Neural cell (in vitro differentiated cells): ENCODE data around the gene ISG20. TPM values are rescaled to one million over a fixed set of nuclear protein-coding genes. Genes with fewer than 3 reads are reported as not detected.
"Not testable (repeated sequence)": the region's sequence is repeated elsewhere in the genome, so short reads cannot be mapped to it uniquely, and the experiment has no call there.

ENCODE experiments used
- H2AFZ ChIP-seq: fragments of 200-600, 300-800 bp; sonication (generic), shearing (Covaris generic); 2 replicates; pipeline ENCODE4 v1.6.0; 2014; ENCODE audit warnings: low read depth, mild to moderate bottlenecking, antibody characterized with exemption, low read length, moderate library complexity
- H3F3A ChIP-seq: fragments of 200-600 bp; shearing (Covaris generic); 2 replicates; pipeline ENCODE4 v1.6.1; 2016; ENCODE audit warnings: mild to moderate bottlenecking, moderate library complexity, mixed read lengths, antibody characterized with exemption, low read length; ENCODE audit not compliant: insufficient read depth, poor library complexity, severe bottlenecking
- H3K27ac ChIP-seq: fragments of 200-600, 300-800 bp; sonication (generic), shearing (Covaris generic); 2 replicates; pipeline ENCODE4 v1.5.1; 2014; ENCODE audit warnings: mild to moderate bottlenecking, low read length, moderate library complexity
- H3K27me3 ChIP-seq: fragments of 300-800, 200-600 bp; sonication (generic), shearing (Covaris generic); 2 replicates; pipeline ENCODE4 v1.6.0; 2014; ENCODE audit warnings: mild to moderate bottlenecking, low read depth, low read length, moderate library complexity; ENCODE audit not compliant: insufficient read depth
- H3K36me3 ChIP-seq: fragments of 300-800, 200-600 bp; sonication (generic), shearing (Covaris generic); 2 replicates; pipeline ENCODE4 v1.5.1; 2014; ENCODE audit warnings: mild to moderate bottlenecking, antibody characterized with exemption, low read length, moderate library complexity; ENCODE audit not compliant: insufficient read depth
- H3K4me2 ChIP-seq: fragments of 300-800, 200-600 bp; sonication (generic), shearing (Covaris generic); 2 replicates; pipeline ENCODE4 v1.6.0; 2014; ENCODE audit warnings: mild to moderate bottlenecking, low read length
- H3K4me3 ChIP-seq: fragments of 300-800, 200-600 bp; sonication (generic), shearing (Covaris generic); 2 replicates; pipeline ENCODE4 v1.5.1; 2014; ENCODE audit warnings: mild to moderate bottlenecking, low read length, moderate library complexity
- H3K79me2 ChIP-seq: fragments of 200-600 bp; shearing (Covaris generic); replicated peaks from 2 replicates; pipeline ENCODE4 v1.6.0; 2014; ENCODE audit warnings: mild to moderate bottlenecking, low read length, moderate library complexity; ENCODE audit not compliant: insufficient read depth
- H3K9ac ChIP-seq: fragments of 300-800, 200-600 bp; sonication (generic), shearing (Covaris generic); 2 replicates; pipeline ENCODE4 v1.6.1; 2016; ENCODE audit warnings: mild to moderate bottlenecking, low read length, mixed read lengths
- H3K9me2 ChIP-seq: fragments of 200-600 bp; shearing (Covaris generic); 2 replicates; pipeline ENCODE4 v1.6.1; 2016; ENCODE audit warnings: mild to moderate bottlenecking, low read length, mixed read lengths; ENCODE audit not compliant: insufficient read depth
- H3K9me3 ChIP-seq: fragments of 200-600, 300-800 bp; sonication (generic), shearing (Covaris generic); 2 replicates; pipeline ENCODE4 v1.6.1; 2016; ENCODE audit warnings: mild to moderate bottlenecking, mixed run types, low read length, moderate library complexity, mixed read lengths
- H4K20me1 ChIP-seq: fragments of 200-600 bp; shearing (Covaris generic); 2 replicates; pipeline ENCODE4 v1.6.1; 2016; ENCODE audit warnings: mild to moderate bottlenecking, mixed run types; ENCODE audit not compliant: insufficient read depth
- EP300 ChIP-seq: fragments of 450-650 bp; conservative IDR thresholded peaks from 2 replicates; pipeline ENCODE4 v1.6.1; 2014; ENCODE audit warnings: antibody characterized with exemption, mild to moderate bottlenecking, moderate library complexity; ENCODE audit not compliant: poor library complexity, severe bottlenecking
- EZH2 ChIP-seq: fragments of 200-600, 300-800 bp; shearing (Covaris generic), sonication (generic); IDR thresholded peaks from 2 replicates; pipeline ENCODE4 v1.6.1; 2014; ENCODE audit warnings: antibody characterized with exemption, low read length, borderline replicate concordance, mild to moderate bottlenecking; ENCODE audit not compliant: insufficient read depth, poor library complexity, severe bottlenecking
- MXI1 ChIP-seq: fragments of 450-650 bp; conservative IDR thresholded peaks from 2 replicates; pipeline ENCODE4 v1.6.1; 2014; ENCODE audit warnings: antibody characterized with exemption, mild to moderate bottlenecking; ENCODE audit not compliant: poor library complexity, severe bottlenecking
- POLR2AphosphoS5 ChIP-seq: IDR thresholded peaks from 2 replicates; pipeline ENCODE4 v1.6.1; 2012
- RAD21 ChIP-seq: fragments of 450-650 bp; conservative IDR thresholded peaks from 2 replicates; pipeline ENCODE4 v1.6.1; 2014; ENCODE audit warnings: antibody characterized with exemption, mild to moderate bottlenecking, moderate library complexity
- REST ChIP-seq: IDR thresholded peaks from 2 replicates; pipeline ENCODE4 v1.6.1; 2012; ENCODE audit warnings: borderline replicate concordance
- SMC3 ChIP-seq: fragments of 450-650 bp; conservative IDR thresholded peaks from 2 replicates; pipeline ENCODE4 v1.6.1; 2014; ENCODE audit warnings: antibody characterized with exemption, mild to moderate bottlenecking, moderate library complexity; ENCODE audit not compliant: poor library complexity
- TAF1 ChIP-seq: IDR thresholded peaks from 2 replicates; pipeline ENCODE4 v1.6.1; 2012; ENCODE audit warnings: low read depth
- polyA plus RNA-seq: library from polyadenylated mRNA; depleted of rRNA; stranded (reverse); fragments of >200 nt; gene quantifications from 2 replicates; pipeline ENCODE4 v1.2.3, GENCODE V29; 2014
- TF ChIP-seq, protein P1 (sequence below): fragments of 450-650 bp; IDR thresholded peaks from 2 replicates; pipeline ENCODE4 v1.5.1; 2014; ENCODE audit warnings: antibody characterized with exemption, mild to moderate bottlenecking, moderate library complexity; ENCODE audit not compliant: poor library complexity, severe bottlenecking

ISG20 gene
- polyA plus RNA-seq, 1 donor from 2014 or later, result 0.88 TPM

DNA sequence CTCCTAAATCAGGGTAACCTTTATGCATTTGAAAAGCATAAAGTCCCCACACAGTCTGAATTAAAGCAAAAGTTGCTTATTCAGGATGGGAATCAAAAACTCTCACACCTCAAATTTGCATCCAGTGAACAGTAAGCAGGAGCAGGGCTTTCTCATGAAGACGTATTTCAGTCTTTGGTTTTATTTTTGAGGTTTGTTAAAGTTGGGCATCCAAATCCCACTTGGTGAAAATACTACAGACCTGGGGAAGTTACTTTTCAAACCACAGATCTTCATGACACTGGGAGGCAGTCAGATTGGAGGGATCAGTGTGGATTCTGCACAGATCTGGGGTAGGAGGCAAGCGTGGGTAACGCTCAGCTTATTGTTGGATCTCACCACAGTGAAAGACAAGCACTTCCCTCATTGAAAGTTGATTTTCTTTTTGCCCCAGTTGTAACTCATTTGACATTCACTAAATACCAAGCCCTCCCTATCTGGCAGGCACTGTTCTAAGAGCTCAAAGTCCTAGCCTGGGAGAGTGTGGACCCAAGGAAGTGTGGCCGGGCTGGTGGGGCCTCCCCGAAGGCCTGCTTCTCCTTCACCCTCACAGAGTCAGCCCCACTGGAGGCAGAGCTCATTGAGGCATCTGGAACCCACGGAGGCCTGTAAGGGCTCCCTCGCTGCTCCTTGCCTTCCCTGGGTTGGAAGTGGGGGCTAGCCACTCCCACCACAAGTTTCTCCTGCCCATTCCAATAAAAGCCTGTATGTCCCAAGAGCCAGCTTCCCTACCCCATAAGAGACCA is 783 bp upstream of the ISG20 start:
- Histone ChIP-seq H3K9me3 (no peaks in the 10 kb centered on the region), H3K27me3 (no peaks in the 10 kb centered on the region), H3K27ac (no peak overlapping the region), H2AFZ (no peak overlapping the region), H3K9me2 (no peaks in the 10 kb centered on the region), H3K4me3 (no peak overlapping the region), H3K9ac (no peak overlapping the region), H3K79me2 (no peaks in the 10 kb centered on the region), H3F3A (no peaks in the 10 kb centered on the region), H3K4me2 (no peak overlapping the region), H4K20me1 (no peaks in the 10 kb centered on the region), H3K36me3 (no peaks in the 10 kb centered on the region)
- no peak for TF ChIP-seq TAF1
- TF ChIP-seq POLR2AphosphoS5, result no peak
- TF ChIP-seq EZH2, result no peak
- no peak for TF ChIP-seq SMC3
- no peak for TF ChIP-seq EP300
- TF ChIP-seq MXI1, result no peak
- no peak for TF ChIP-seq RAD21
- TF ChIP-seq, protein P1, sequence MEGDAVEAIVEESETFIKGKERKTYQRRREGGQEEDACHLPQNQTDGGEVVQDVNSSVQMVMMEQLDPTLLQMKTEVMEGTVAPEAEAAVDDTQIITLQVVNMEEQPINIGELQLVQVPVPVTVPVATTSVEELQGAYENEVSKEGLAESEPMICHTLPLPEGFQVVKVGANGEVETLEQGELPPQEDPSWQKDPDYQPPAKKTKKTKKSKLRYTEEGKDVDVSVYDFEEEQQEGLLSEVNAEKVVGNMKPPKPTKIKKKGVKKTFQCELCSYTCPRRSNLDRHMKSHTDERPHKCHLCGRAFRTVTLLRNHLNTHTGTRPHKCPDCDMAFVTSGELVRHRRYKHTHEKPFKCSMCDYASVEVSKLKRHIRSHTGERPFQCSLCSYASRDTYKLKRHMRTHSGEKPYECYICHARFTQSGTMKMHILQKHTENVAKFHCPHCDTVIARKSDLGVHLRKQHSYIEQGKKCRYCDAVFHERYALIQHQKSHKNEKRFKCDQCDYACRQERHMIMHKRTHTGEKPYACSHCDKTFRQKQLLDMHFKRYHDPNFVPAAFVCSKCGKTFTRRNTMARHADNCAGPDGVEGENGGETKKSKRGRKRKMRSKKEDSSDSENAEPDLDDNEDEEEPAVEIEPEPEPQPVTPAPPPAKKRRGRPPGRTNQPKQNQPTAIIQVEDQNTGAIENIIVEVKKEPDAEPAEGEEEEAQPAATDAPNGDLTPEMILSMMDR, result no peak
- no peak for TF ChIP-seq REST

GRCh38 chr15:88641959-88642452 is 3.2 kb downstream of the ISG20 start:
- Histone ChIP-seq H3K79me2 (no peaks in the 10 kb centered on the region), H3K9me3 (no peaks in the 10 kb centered on the region), H3F3A (no peaks in the 10 kb centered on the region), H3K27me3 (no peaks in the 10 kb centered on the region), H3K9ac (no peak overlapping the region), H2AFZ (no peak overlapping the region), H3K9me2 (no peaks in the 10 kb centered on the region), H3K4me2 (no peak overlapping the region), H3K27ac (no peak overlapping the region), H3K36me3 (no peaks in the 10 kb centered on the region), H4K20me1 (no peaks in the 10 kb centered on the region), H3K4me3 (no peak overlapping the region)
- TF ChIP-seq RAD21 (no peak), SMC3 (no peak), MXI1 (no peak), REST (no peak), POLR2AphosphoS5 (no peak), TAF1 (no peak), EP300 (no peak), EZH2 (no peak)
- TF ChIP-seq, protein P1, result no peak

DNA sequence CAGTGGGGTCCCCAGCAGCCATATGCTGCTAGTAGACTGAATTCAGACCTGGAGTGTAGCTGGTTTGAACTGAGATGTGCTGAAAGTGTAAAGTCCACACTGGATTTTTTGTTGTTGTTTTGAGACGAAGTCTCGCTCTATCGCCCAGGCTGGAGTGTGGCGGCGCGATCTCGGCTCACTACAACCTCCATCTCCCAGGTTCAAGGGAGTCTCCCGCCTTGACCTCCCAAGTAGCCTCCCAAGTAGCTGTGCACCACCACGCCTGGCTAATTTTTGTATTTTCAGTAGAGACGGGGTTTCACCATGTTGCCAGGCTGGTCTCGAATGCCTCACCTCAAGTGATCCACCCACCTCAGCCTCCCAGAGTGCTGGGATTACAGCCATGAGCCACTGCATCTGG is 3.7 kb downstream of the ISG20 start:
- not testable (repeated sequence) for H3F3A ChIP-seq, H4K20me1 ChIP-seq, H3K79me2 ChIP-seq

More for the DNA sequence above, 3.7 kb downstream of the ISG20 start:
- H3K36me3 ChIP-seq, H3K4me2 ChIP-seq, H3K27me3 ChIP-seq, H3K9me3 ChIP-seq, H3K9me2 ChIP-seq, H3K4me3 ChIP-seq, H3K9ac ChIP-seq, H2AFZ ChIP-seq, H3K27ac ChIP-seq: not testable (repeated sequence)
